ENCODE data around the gene RPL36. TPM values are rescaled to one million over a fixed set of nuclear protein-coding genes. Genes with fewer than 3 reads are reported as not detected.

RPL36 gene
- total RNA-seq, 1 experiment from 2014 or later = 758 TPM

DNA sequence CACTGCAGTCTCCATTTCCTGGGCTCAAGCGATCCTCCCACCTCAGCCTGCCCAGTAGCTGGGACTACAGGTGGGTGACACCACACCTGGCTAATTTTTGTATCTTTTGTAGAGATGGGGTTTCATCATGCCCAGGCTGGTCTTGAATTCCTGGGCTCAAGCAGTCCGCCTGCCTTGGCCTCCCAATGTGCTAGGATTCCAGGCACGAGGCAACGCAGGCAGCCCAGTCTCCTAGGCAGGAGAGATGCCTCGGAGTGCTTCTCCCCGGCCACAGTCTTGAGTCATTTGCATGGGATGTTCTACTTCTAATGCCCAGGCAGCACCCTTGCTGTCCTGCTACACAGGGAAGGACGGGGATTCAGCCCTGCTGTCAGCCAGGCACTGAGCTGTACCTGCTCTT, 18.5 kb upstream of the RPL36 start:
- in situ Hi-C loops (cut with HindIII; ENCODE audit: low sequenced_read_pairs) = no loop called here
- no peak for DNase-seq (ENCODE audit: low spot score)

DNA sequence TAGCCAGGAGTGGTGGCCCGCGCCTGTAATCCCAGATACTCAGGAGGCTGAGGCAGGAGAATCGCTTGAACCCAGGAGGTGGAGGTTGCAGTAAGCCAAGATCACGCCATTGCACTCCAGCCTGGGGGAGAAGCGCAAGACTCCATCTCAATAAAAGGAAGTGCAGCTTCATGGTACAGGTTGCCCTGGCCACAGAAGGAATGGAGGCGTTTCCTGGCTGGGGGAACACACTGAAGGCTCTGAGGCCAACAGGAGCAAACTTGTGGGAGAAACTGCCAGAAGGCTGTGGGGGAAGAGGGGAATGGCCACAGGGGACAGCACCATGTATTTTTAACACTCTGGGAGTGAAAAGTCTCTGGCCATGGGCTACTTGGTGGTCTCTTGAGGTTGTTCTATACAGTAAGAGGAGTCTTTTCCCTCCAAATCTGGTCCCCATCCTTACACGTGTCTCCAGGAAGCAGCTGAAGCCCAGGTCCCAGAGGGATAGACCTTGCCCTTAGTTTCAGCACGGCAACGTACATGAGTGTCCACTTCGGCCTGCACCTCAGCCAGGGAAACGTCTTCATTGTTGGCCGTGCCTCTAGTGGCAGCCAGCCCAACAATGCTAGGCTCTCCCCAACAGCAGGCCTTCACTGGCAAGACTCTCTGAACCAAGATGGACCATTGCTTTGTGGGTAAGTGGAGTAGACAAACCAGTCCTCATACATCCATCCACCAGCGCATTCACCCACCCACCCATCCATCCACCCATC, 17.2 kb upstream of the RPL36 start:
- DNase-seq (ENCODE audit: low spot score) = no peak
- in situ Hi-C loops (cut with HindIII; ENCODE audit: low sequenced_read_pairs) = no loop called here

- in situ Hi-C loops (cut with HindIII; ENCODE audit: low sequenced_read_pairs) = no loop called here
Measured at GRCh38 chr19:5673752-5674151, 16.3 kb upstream of the RPL36 start.

GRCh38 chr19:5674714-5675113, 15.4 kb upstream of the RPL36 start:
- DNase-seq (ENCODE audit: low spot score) = no peak
- in situ Hi-C loops (cut with HindIII; ENCODE audit: low sequenced_read_pairs) = no loop called here

More at GRCh38 chr19:5673752-5674151, 16.3 kb upstream of the RPL36 start:
- no peak for DNase-seq (ENCODE audit: low spot score)

DNA sequence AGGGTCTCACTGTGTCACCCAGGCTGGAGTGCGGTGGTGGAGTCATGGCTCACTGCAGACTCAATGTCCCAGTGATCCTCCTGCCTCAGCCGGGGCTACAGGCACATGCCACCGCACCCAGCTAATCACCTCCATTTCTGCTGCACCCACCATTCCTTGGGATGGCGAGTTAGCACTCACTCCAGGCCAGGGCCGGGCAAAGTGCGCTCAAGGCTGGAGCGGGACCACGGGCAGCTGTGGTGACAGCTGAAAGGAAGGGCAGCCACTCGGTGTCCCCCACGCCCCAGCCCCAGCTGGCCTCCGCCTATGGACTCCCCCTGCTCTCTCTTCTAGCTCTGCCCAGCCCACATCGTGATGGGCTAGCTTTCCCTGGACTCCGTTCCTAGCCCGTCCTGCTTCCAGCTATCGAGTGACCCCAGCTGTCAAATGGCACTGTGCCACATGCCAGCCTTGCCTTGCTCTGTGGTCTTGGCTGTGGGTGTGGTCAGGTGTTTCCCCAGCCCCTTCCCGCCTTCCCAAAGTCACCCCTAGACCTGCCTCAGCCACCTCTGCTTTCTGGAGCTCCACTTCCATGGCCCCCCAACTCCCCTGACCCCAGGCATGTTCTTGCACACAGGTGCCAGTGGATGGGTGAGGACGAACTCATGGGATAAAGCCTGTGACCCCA, 13.9 kb upstream of the RPL36 start:
- DNase-seq (ENCODE audit: low spot score) = no peak
- in situ Hi-C loops (cut with HindIII; ENCODE audit: low sequenced_read_pairs) = no loop called here

- no peak for DNase-seq (ENCODE audit: low spot score)
- in situ Hi-C loops (cut with HindIII; ENCODE audit: low sequenced_read_pairs) = no loop called here
Measured at GRCh38 chr19:5676772-5677105, 13.4 kb upstream of the RPL36 start.

- in situ Hi-C loops (cut with HindIII; ENCODE audit: low sequenced_read_pairs) = no loop called here
Measured at GRCh38 chr19:5677136-5677535, 13.0 kb upstream of the RPL36 start.

DNA sequence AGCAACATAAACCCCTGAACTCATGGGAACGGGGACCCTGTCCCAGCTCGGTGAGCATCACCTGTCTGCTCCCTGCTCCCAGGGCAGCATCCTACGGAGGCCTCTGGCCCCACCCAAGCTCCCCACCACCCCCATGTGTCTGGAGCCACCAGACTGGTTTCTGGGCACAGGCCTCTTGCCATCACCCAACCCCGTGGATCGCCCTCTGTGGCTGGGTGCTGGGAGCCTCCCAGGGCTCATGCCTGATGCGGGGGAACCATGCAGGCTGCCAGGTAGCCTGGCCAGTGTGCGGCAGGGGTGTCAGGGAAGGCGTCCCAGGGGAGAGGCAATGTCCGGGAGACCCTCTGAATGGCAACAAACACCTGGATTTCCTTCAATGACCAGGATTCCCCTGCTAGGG, 12.5 kb upstream of the RPL36 start:
- in situ Hi-C loops (cut with HindIII; ENCODE audit: low sequenced_read_pairs) = no loop called here
- no peak for DNase-seq (ENCODE audit: low spot score)

More at GRCh38 chr19:5677136-5677535, 13.0 kb upstream of the RPL36 start:
- no peak for DNase-seq (ENCODE audit: low spot score)

- in situ Hi-C loops (cut with HindIII; ENCODE audit: low sequenced_read_pairs) = no loop called here
- no peak for DNase-seq (ENCODE audit: low spot score)
Measured at GRCh38 chr19:5678071-5678718, 11.9 kb upstream of the RPL36 start.

- in situ Hi-C loops (cut with HindIII; ENCODE audit: low sequenced_read_pairs) = no loop called here
- no peak for DNase-seq (ENCODE audit: low spot score)
Measured at GRCh38 chr19:5679289-5680083, 10.6 kb upstream of the RPL36 start.

GRCh38 chr19:5680084-5680436, 10.0 kb upstream of the RPL36 start:
- no peak for DNase-seq (ENCODE audit: low spot score)
- in situ Hi-C loops (cut with HindIII; ENCODE audit: low sequenced_read_pairs) = no loop called here

DNA sequence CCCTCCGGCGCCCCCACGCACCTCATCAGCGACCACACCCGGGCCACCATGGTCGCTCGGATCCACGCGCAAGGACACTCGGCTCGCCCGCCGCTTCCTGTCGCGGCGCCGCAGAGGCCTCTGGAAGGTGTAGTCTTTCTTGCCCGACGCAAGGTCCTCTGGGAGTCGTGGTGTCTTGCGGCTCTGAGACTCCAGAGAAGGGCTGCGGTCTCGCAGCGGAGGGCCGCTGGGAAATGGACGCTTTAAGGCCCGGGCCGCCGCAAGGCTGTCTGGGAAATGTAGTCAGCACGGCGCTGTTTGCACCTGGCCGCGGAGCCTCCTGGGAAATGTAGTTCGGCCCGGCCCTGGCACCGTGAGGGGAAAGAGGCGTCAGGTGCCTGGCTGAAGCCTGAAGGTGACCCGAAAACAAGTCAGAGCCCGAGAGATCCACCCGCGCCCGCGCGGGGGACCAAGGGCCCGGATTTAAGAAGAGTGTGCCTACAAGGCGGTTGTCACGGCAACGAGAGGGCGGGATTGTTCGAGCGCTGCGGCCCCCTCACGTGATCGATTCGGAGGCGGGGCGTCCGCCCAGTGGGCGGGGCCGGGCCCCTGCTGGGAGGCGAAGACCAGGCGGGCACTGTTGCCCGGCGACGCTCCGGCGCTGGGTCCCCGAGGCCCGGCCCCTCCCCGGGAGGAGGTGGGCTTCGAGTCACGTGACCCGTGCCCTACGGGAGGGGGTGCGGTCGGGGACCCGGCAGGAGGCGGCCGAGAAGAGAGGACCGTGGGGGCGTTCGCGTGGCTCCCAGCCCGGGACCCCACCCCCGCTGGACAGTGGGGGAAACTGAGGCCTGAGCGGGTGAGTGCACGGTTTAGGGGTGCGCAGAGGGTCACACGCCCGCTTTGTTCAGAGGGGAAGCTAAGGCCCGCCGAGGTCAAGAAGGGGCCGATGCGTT, 9.4 kb upstream of the RPL36 start, which contains the start of the genes HSD11B1L and MICOS13:
TSS of gene HSD11B1L (plus strand) at position 591 of the 932 bp plus-strand sequence. CDS start 3,806 bp downstream, outside the sequence.
TSS of gene MICOS13 (minus strand) at position 80 of the 932 bp plus-strand sequence. CDS start at position 50, 30 bp downstream.
- peak; percentile 99 for DNase-seq (ENCODE audit: low spot score)
- in situ Hi-C loops (cut with HindIII; ENCODE audit: low sequenced_read_pairs) = no loop called here

DNA sequence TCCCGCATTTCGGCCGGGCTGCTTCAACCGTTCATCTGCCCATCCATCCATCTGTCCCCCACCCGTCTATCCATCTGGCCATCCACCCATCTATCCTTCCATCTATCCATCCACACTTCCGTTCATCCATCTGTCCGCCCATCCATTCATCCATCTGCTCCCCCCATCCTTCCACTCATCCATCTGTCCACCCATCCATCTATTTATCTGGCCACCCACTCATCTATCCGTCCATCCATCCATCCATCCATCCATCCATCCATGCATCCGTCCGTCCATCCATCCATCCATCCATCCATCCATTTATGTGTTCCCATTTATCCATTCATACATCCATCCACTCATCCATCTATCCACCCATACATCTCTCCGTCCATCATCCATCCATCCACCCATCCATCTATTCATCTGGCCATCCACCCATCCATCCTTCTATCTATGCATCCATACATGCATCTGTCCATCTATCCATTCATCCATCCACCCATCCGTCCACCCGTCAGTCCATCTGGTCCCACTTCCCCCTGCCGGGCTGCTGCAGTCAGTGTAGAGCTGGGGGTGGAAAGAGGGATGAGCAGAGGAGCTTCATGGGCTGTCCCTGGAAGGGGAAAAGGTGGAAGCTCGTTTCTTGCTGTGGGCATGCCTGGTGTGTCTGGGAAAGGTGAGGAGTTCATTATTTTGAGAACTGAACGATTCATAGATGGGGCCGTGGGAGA, 8.5 kb upstream of the RPL36 start:
- DNase-seq (ENCODE audit: low spot score) = no peak
- in situ Hi-C loops (cut with HindIII; ENCODE audit: low sequenced_read_pairs) = no loop called here

- DNase-seq (ENCODE audit: low spot score) = no peak
- in situ Hi-C loops (cut with HindIII; ENCODE audit: low sequenced_read_pairs) = no loop called here
Measured at GRCh38 chr19:5682107-5682482, 8.0 kb upstream of the RPL36 start.

- DNase-seq (ENCODE audit: low spot score) = no peak
- in situ Hi-C loops (cut with HindIII; ENCODE audit: low sequenced_read_pairs) = no loop called here
Measured at GRCh38 chr19:5683177-5683886, 6.8 kb upstream of the RPL36 start.

- DNase-seq (ENCODE audit: low spot score) = no peak
- in situ Hi-C loops (cut with HindIII; ENCODE audit: low sequenced_read_pairs) = no loop called here
Measured at GRCh38 chr19:5684694-5685430, 5.2 kb upstream of the RPL36 start.

GRCh38 chr19:5686326-5686646, 3.8 kb upstream of the RPL36 start:
- no peak for DNase-seq (ENCODE audit: low spot score)
- in situ Hi-C loops (cut with HindIII; ENCODE audit: low sequenced_read_pairs) = no loop called here
